Suppressor macrophage (primary cell): Measurements from ENCODE around the gene IL24.

Source experiments
- DNase-seq, 4 experiments: peaks; one replicate each; pipeline ENCODE4 v3.0.0-alpha.2; 2020 to 2022

Gene IL24

DNA sequence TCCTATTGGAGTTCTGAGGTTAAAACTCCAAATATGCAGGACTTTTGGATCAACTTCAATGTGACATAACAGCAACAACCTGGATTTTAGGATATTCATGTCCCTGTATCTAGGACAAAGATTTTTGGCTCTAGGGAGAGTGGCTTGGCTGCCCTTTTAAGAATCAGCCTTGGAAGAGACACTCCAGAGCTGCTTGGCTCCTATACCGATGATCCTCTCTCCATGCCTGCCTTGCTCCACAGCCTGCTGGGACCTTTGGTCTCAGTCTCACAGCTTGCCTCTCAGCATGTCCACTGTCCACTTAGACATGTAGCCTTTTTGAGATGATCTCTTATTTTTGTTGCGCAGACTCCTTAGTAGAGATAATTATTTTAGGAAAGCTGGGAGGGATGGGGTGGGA is 29.0 kb downstream of the IL24 start:
- DNase-seq: no peak

DNA sequence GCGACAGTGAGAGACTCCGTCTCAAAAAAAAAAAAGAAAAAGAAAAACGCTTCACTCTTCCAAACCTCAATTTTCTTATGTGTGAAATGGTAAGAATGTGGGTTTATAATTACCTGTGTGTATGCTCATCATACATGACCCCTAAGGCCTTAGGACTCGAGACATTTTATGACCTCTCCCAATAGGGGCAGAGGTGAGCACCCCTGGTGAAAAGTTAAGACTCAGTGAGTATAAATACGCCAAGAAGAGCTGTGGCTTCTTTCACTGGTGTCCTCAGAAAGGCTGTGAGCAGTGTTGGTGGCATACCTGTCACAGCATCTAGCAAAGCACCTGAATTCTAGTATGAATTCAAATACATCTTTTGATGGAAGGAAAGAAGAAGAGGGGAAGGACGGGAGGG is 32.3 kb downstream of the IL24 start:
- DNase-seq: no peak

DNA sequence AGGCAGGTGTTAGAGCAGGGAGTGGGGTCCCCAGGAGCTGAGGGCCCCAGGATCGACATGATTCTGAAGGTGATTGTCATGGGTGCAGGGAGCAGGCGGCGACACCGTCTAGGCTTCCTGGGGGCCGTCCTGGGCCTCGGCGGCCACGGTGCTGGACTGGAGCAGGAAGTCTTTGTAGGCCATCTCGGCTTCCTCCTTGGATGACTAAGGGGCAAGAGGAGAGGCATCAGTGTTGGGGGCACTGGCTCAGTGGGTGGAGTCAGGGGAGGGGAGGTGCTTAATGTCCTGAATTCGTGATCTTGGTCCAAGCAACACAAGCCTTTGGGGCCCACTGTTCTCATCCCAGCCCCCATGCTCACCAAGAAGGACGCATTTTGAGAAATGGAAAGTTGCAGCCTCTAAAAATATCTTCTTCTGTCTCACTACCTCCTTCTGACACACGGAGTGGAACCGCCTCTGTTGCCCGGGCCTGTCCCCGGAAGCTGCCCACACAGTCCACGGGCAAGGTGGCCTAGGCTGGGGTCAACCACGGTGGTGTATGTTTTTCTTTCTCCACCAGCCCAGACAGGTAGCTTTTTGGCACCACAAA is 33.1 kb downstream of the IL24 start:
- DNase-seq: peak; percentile 77 to 90 (median 83)

DNA sequence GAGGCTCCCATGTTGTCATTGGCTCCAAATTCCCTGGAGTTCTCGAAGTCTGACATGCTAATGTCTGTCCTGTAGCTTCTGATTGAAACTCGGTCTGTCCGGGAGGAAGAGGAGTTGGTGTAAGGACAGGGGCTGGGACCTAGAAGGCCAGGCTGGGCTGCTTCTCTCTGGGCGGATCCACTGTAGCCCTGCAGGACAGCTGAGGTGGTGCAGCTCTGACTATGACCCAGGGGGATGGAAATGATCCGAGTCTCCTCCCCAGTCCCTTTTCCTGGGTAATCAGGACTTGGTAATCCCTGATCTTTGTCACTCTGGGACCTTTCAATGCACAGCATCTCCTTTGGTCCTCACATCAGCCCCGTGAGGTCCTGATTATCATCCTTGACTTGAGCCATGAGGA is 34.5 kb downstream of the IL24 start:
- DNase-seq: no peak

DNA sequence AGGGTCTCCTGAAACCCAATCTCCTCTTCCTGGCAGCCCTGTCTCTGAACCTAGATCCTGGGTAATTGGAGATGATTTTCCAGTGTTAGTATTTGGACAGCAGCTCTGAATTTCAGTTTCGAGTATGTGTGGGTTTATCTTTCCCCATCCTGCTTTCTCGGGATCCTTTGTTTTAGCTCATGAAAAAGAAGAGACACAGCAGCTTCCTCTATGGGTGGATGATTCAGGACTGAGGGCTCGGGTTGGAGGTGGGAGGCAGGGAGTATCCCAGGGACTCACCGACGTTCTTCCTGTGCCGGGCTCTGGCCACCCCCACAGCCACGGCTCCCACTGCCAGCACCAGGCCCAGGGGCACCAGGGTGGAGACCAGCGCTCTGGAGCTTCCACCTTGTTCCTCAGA is 34.9 kb downstream of the IL24 start:
- DNase-seq: peak; percentile 70 to 87 (median 82)

DNA sequence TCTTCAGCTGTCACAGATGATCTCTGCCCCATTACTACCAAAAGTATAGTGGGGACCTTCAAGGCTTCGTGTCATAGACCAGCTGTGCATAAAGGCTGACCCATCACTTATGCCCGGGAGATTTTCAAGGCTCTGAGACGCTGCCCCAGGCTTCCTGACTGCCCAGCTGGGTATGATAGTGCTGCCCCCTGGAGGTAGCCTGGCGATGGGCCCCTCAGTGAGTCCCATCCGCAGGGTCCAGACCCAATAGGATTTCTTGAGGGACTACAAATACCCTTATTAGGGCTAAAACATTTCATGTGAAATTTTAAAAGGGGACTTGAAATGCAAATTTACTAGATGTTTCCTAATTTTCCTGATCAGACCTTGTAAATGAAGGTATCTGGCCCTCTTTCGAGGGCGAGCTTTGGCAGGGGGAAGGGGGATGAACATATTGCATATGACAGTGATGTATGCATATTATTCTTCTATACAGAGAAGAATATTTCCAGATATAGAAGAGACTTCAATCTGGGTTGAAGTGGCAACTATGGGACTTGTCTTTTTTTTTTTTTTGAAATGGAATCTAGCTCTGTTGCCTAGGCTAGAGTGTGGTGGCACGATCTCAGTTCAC is 36.2 kb downstream of the IL24 start:
- DNase-seq: peak; percentile 81 to 93 (median 88)

DNA sequence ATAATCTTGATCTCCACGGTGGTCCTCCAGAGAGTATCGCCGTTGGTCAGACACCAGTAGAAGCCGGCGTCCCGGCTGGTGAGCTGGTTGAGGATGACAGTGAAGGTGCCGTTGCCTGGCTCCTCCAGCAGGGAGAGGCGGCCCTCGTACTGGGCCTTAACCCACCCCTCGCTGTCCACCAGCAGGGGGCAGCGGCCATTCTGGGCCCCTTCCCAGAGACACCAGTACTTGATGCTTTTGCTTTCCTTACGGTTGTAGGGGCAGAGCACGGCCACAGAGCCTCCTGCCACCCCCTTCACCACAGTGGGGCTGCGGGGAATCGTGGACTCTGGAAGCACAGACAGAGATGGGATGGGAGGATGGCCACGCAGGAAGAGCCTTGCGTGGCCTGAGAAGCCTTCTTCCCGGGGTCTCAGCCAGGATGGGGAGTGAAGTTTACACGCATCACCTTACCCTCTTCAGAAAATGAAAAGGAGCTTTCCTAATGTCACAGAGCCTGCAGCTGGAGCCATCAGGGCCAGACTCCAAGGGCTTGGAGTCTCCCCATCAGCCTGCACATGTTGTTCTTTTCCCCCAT is 38.3 kb downstream of the IL24 start:
- peak; percentile 81 to 90 (median 85) for DNase-seq

DNA sequence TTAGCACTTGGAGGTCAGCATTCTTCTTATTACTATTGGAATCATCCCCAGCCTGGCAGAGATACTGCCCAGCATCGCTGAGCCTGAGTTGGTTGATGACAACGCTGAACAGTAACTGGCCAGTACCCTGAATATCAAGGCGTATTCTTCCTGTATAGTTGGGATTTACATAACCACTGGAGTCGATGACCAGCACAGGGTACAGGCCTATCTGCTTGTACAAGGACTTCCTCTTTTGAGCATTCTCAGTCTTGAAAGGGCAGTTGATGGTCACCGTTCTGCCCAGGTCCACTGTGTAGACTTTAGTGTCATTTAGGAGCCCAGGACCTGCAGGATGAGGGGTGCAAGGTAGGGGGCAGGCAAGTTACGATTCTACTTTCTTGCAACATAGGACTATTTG is 40.2 kb downstream of the IL24 start:
- peak in 3 of 4 experiments; percentile 53 to 76 (median 66) for DNase-seq

DNA sequence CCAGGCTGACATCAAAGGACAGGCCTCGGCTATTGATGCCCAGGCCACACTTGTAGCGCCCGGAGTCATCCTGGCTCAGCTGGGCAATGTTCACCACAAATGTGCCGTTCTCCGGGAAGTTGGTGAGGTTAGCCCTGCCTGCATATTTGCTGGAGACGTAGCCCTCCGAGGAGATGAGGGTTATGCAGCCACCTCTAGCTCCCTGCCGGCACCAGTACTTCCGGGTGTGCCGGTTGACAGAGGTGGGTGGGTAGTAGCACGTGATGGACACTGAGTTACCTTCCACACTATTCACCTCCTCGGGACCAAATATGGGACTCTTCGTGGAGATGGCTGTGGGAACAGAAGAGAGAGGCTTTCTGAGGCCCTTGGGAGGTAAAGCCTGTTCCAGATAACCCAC is 41.9 kb downstream of the IL24 start:
- DNase-seq: no peak

DNA sequence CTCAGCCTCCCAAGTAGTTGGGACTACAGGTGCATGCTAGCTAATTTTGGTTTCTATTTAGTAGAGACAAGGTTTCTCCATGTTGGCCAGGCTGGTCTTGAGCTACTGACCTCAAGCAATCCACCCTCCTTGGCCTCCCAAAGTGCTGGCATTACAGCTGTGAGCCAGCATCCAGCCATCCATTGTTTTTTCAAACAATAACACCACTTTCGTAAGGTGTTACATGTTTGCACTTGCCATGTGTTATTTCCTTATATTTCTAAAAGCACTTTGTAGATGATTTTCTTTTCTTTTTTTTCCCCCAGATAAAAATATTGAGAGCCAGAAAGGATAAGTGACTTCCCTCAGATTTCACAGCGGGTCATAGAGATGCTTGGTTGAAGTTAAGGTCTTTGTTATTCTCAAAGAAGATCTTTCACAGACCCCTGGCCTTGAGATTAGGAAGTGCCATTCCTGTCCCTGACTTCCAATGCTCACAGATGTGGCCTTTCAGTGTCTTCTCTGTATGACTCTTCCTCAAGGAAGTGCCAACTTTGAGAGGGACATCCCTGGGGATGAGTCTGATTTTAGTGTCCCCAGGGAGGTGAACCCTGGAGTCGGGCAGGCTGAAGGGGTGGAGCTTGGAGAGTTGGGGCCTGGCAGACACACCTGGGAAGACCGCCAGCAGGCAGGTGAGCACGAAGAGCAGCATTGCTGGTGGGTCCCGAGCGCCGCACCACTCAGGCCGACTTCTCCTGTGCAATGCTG is 42.8 kb downstream of the IL24 start:
- DNase-seq: no peak

DNA sequence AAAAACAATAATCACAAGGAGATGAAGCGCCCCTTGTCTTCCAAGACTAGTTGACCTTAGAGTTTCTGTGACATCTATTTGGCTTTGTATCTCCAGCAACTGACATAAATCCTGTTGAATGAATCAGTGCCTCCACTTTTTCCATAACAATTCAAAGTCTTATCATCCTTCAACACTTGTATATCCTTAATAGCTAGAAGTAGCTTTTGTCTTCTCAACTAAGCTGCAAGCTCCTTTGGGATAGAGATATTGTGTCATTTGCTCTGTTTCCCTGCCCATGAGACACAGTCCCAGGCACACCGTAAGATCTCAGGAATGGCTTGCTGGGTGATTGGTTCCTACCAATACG is 43.3 kb downstream of the IL24 start:
- DNase-seq: no peak

DNA sequence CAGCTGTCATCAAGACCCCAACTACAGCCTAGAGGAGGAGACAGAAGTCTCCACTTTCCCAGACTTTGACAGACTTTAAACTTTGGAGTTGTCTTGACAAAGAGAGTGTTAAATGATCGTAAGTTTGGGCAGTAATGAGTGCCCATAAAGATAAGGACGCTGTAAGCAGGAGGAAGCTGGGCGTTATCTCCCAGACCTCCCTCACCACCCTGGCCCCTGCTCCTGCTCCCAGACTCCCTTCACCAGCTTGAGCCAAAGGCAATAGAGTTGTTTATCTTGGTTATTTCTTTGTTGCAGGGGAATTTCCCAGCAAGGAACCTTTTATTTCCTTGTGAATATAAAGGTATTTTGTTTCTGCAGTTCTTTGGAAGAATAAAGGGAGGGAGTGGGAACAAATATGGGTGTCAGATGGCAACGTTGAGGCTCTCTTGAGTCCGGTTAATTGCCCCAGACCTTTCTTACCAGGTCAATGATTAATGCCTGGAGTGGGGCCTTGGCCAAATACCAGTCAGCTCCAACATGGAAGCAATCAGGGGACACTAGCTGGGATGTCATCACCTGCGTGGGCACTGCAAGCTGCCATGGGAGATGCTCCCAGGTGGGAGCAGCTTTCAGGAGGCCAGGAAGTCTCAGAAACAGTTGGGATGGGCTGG is 44.6 kb downstream of the IL24 start:
- no peak for DNase-seq

DNA sequence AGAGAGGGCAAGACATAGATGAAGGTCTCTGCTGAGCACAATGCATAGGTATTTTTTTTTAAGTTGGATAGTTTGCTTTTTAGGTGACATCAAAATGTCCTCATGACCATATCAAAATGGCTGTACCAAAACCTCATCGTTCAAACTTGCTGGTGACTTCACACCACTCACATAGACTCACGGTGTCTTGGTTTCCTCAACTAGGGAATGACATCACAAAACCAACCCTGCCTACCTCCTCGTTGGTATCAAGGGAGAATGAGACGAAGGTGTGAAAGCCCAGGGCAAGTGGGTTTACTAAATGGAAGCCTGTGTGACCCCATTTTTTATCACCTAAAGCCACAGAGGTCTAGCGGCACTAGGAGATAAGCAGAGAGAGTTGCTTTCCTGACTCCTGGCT is 47.5 kb downstream of the IL24 start:
- no peak for DNase-seq

DNA sequence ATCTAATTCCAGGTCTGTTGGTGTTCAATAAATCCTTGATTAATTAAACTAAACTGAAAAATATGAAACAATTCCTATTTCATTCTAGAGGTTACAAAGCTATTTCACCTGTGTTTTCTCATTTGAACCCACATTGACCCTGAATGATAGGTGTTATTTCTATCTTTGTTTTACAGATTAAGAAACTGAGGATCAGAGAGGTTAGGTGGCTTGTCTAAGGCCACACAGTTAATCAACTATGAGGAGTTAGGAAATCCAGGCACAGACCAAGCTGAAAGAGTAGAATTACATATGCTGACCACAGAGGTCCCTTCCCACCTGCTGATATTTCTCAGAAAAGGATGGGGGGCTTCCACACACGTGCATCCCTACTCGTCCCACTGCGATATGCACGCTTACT is 48.5 kb downstream of the IL24 start:
- DNase-seq: no peak

DNA sequence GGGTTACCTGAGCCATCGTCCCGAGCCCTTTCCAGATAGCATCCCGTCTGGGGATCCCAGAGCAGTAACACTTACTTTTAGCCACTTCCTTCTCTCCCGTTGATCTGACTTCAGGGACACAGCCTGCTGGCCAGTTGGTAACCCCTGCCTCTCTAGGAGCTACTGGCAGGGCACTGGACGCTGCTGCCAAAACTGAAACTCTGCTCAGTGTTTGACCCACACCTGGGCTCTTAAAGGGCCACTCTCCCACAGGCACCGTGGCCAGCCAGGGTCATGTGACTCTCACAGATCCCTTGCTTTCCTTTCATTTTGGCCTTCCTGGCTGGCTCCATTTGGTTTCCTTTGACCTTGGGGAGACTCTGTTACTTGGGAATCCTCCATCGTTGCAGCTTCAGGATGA is 49.0 kb downstream of the IL24 start, which contains the start of gene PIGR:
Gene PIGR, minus strand, starts transcription at position 206 of the 400 bp plus-strand sequence. CDS start 5,935 bp downstream, outside the sequence.
- DNase-seq: no peak

DNA sequence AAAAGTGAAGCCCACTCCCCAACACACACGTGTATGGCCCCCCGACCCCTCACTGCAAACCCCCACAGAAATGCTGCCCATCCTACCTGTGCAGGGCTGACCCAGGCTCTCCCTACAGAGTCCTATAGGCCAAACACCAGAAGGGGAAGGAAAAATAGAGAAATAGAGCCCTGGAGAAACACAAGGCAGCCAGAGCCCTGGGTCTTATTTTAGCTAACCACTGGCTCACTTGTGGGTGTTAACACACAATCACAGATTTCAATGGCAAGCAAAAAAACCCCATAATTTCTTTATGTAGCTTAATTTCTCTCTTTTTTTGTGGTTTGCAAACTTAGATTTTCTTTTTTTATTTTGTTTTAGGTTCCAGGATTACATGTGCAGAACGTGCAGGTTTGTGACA is 50.0 kb downstream of the IL24 start:
- peak; percentile 51 to 73 (median 63) for DNase-seq

DNA sequence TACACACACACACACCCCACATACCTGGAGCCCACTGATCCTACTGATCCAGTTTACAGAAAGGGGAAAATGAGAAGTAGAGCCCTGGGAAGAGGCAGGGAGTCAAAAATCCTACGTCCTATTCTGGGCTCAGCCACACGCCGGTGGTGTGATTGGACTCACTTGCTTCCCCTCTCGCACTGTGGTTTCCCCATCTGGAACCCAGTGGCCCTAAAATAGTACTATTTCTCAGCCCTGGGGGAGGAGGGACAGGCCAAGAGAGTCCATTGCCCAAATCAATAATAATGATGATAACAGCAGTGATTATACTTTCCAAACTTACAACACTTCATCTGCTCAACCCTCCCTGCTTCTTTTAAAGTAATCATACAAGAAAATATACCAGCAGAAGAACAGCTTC is 52.0 kb downstream of the IL24 start:
- DNase-seq: peak; percentile 70 to 85 (median 82)

DNA sequence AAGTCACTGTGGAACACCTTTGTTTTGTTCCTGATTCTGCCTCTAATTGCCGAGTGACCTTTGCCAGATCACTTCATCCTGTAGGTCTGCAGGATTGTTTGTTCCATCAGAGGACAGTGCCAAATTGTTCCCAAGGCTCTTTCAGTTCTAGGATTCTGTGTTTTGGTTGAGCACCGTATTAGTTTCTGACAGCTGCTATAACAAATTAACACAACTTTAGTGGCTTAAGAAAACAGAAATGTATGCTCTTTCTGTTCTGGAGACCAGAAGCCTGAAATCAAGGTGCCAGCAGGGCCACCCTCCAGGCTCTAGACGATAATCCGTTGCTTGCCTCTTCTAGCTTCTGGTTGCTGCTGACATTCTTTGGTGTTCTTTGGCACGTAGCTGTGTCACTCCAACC is 52.4 kb downstream of the IL24 start:
- DNase-seq: peak in 1 of 4 experiments; percentile 11

DNA sequence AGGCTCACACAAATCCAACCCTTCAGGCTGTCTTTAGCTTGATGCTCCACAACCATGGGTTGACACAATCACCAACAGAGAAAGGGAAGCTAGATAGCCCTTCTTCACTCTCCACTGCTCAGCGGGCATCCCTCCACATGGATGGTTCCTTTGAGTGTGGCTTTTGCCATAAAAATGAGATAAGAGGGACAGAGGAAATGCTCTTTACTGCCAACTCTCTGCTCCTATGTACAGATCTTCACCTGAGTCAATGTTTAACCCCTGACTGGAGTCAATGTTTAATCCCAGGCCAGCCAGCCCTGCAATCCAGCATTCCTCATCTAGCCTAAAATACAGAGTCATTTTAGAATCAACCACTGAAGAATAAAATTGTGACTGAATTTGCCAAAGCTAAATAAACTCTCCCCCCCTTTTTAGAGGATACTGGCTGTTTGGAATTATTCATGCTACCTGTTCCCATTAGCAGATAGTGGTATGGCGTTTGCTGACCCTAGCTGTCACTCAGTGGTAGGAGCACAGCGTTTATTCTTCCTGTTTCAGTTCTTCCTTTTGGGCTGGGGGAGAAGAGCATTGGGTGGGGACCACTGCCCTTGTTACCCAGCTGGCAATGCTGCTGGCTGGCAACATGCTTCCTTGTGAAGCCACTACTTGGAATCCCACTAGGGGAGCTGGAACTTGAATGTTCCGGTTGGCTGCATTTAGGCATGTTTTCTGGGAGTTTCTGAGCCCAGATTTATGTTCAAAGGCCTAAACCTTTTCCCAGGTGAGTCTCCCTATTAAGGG is 54.3 kb downstream of the IL24 start:
- DNase-seq: peak in 2 of 4 experiments; percentile 19 to 31

DNA sequence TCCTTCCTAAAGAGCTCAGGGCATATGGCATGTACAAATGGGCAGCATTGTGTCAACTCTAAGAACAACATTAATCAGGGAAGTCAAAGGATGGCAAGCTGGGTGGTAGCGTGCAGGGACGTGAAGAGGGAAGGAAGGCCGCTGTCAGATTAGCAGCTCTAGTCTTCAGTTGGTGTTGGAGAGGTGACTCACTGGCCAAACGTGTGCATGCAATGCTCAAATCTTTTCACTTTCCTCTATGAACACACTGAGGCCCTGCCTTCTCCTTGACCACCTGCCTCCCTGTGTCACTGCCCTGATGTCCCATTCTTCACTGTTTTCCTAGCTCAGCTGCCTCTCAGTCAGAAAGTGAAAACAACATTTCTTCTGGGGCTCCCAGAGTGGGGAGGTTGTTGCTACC is 54.9 kb downstream of the IL24 start:
- peak; percentile 88 to 95 (median 90) for DNase-seq

DNA sequence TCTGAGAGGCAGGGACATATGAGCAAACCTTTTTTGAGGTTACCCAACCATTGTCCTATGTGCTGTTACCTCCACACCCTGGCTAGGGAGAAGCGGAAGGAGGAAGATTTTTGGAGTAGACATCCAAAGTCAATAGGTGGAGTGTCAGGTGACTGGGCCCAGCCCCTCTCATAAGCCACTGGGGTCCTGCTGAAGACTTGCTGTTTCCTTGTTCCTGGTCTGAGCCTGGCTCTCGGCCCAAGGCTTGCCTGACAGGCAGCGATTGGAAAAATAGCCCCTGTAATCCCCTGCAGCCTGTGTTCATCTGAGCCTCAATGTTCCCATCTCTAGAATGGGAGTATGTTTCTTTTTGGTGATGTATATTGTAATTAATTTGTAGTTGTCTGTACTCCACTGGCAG is 55.9 kb downstream of the IL24 start:
- no peak for DNase-seq

DNA sequence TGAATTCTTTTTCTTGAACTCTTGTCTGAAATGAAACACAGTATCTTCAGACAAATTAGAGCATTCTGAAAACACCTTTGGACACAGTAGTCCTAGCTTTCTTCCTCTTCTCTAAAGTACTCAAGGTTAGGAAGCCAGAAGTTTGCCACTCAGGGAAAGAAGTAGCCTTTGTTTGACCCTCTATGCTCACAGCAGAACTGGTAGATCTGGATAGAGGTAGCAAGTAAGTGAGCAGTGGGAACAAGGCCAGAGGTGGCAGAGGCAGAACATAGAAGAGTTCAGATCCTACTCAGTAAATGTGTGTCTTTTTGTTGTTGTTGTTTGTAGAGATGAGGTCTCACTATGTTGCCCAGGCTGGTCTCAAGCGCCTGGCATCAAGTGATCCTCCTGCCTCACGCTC is 56.4 kb downstream of the IL24 start:
- peak in 2 of 4 experiments; percentile 11 to 15 for DNase-seq
